NCI-H1048 (cell line): Measurements from ENCODE around the gene SPP2.
A peak's percentile ranks its signal among the peaks of the same experiment; 100 is the strongest.

Experiments used
- DNase-seq: peaks from one replicate; lab custom pipeline; 2025; lab: John Stamatoyannopoulos, UW

SPP2 gene

DNA sequence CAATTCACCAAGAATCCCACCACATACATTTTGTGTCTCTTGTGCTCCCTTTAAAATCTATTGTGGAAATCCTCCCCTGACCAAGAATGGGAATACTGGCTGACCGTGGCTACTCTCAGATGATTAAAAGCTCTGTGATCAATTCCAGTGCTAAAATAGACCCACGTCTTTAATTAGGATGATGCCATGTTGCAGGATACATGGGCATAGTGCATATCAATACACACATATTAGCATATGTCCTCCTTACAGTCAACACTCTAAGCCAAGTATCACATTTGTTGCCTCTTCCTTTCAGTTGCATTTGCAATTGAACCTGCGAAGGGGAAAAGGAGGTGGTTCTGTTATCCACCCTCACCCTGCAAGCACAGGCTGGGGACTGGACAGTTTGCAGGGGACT, 41.8 kb downstream of the SPP2 start:
- no peak for DNase-seq

DNA sequence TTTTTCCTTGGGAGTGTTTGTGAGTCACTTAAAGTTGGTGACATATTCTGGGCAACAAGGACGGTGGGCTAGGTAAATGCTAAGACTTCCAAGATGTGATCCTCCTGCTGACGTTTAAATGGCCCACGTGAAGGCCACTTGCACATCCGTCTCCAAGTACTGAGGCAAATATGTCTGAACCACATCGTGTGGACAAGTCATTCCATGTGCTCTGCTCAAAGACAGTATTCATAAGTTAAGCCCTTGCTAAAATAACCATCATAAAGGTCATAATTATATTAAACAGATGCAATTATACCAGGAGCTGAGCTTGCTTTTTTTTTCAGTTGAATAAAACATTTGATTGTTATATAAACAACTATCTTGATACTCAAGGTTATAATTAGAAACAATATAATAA, 44.8 kb downstream of the SPP2 start:
- no peak for DNase-seq

DNA sequence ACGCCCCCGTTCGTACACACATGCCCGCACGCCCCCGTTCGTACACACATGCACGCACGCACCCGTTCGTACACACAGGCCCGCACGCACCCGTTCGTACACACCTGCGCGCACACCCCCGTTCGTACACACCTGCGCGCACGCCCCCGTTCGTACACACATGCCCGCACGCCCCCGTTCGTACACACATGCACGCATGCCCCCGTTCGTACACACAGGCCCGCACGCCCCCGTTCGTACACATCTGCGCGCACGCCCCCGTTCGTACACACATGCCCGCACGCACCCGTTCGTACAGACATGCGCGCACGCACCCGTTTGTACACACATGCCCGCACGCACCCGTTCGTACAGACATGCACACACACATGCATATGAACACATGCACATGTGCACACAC, 45.7 kb downstream of the SPP2 start:
- no peak for DNase-seq

GRCh38 chr2:234098681-234099080, 48.2 kb downstream of the SPP2 start:
- DNase-seq = no peak

- DNase-seq = no peak
Measured at GRCh38 chr2:234099266-234099665, 48.8 kb downstream of the SPP2 start.

DNA sequence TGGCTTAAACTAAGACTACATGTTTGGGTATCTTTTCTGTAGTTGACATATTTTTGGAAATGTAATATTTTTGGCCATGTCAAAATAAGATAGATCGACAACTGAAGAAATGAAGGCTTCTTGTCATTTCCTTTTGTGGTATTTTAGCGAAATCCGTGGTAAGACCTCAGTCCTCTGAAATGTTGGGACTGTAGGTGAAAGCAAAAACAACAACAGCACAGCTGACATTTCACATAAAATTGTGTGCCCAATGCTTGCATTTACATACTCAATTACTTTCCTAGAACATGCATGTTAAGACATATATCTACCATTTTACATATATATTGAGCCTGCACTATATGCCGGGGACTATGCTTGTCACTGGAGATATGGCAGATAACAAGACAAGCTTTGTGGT, 50.2 kb downstream of the SPP2 start:
- no peak for DNase-seq

DNA sequence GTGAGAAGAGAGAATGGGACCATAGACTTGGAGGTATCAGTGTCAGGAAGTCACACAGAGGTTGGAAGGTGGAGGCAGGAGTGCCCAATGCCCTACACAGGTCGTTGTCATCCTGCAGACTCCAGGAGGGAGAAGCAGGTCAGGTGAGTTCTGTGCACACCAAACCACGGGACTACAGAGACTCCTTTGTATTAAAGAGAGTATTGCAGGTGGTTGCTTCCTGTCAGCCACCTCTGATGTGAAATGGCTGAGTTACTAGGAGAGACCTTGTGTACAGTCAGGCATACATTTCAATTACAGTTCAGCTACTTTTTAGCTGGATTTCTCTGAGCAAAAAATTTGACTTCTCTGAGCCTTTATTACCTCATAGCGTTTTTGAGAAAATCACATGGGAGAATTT, 51.6 kb downstream of the SPP2 start:
- no peak for DNase-seq

GRCh38 chr2:234107861-234108260, 57.4 kb downstream of the SPP2 start:
- DNase-seq = no peak

GRCh38 chr2:234109321-234109720, 58.8 kb downstream of the SPP2 start:
- no peak for DNase-seq

DNA sequence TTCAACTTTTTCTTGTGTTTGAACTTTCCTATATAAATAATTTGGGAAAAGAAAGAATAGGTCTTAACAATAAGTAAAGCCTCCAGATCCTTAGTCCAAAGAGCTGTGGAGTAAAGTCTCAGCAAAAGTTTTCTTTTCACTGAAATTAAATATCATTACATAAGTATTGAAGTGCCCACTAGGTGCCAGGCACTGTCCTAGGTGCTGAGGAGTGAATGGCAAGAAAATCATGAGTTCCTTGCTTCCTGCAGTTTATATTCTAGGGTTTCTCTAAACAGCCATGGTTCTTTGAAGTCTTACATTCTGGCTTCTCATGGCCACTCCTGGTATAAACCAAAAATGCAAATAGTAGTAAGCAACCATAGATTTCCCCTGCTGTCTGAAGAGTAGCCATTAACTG, 59.7 kb downstream of the SPP2 start:
- no peak for DNase-seq

DNA sequence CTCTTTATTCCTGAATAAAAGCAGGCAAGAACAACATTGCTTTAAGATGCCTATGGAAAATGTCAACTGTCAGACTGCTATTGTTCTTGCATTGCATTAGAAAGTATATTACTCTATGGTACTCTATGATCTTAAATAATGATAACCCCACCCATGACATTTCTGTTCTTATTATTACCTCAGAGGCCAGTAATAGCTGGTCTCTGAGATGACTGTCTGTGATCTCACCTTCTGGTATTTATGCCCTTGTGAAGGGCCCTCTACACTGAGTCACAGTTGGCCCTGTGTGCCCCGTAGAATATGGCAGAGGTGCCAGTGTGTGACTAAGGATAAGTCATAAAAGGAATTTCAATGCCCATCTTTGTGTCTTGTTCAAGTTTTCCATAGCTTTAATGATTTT, 61.0 kb downstream of the SPP2 start:
- no peak for DNase-seq

DNA sequence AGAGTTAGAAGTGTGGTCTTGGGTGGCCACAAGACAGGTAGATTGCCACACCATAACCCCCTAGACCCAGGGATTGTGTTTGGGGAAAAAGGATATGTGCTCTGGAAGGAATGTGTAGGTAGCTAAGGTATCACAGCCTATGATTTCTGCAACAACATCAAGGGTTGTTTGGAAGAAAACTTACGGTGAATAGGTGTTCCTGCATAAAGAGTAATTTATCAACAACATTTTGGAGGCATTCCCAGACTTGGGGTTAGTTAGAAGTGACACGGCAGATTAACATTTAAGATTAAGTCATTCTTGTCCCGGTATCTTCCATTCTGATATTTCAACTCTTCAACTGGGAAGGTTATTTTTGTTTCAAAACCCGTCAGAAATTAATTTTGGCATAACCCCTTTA, 65.5 kb downstream of the SPP2 start:
- DNase-seq = no peak

GRCh38 chr2:234121999-234122398, 71.5 kb downstream of the SPP2 start:
- no peak for DNase-seq

- DNase-seq = peak; percentile 16
Measured at GRCh38 chr2:234125451-234126145, 75.1 kb downstream of the SPP2 start.

GRCh38 chr2:234126146-234126470, 75.6 kb downstream of the SPP2 start:
- DNase-seq = no peak
